PFSK-1 (cell line): ENCODE results near the gene PPP6C.

Experiments used
- TAF1 ChIP-seq: IDR thresholded peaks from 2 replicates; pipeline ENCODE4 v1.6.1; 2012; ENCODE audit warnings: low read length, control low read depth, borderline replicate concordance; ENCODE audit not compliant: insufficient read depth
- TF ChIP-seq, protein P1 (sequence below), 2 experiments: IDR thresholded peaks; 2 replicates each; pipeline versions ENCODE4 v1.6.1 to v1.8.0; 2011 to 2012; ENCODE audit warnings: low read depth in 2 of 2, low read length in 2 of 2, control low read depth in 1 of 2, inconsistent platforms in 1 of 2, mild to moderate bottlenecking in 1 of 2, moderate library complexity in 1 of 2; ENCODE audit not compliant: insufficient read depth in 1 of 2

GRCh38 chr9:125099816-125100215 lies 89.8 kb downstream of the PPP6C start:
- TF ChIP-seq, protein P1, sequence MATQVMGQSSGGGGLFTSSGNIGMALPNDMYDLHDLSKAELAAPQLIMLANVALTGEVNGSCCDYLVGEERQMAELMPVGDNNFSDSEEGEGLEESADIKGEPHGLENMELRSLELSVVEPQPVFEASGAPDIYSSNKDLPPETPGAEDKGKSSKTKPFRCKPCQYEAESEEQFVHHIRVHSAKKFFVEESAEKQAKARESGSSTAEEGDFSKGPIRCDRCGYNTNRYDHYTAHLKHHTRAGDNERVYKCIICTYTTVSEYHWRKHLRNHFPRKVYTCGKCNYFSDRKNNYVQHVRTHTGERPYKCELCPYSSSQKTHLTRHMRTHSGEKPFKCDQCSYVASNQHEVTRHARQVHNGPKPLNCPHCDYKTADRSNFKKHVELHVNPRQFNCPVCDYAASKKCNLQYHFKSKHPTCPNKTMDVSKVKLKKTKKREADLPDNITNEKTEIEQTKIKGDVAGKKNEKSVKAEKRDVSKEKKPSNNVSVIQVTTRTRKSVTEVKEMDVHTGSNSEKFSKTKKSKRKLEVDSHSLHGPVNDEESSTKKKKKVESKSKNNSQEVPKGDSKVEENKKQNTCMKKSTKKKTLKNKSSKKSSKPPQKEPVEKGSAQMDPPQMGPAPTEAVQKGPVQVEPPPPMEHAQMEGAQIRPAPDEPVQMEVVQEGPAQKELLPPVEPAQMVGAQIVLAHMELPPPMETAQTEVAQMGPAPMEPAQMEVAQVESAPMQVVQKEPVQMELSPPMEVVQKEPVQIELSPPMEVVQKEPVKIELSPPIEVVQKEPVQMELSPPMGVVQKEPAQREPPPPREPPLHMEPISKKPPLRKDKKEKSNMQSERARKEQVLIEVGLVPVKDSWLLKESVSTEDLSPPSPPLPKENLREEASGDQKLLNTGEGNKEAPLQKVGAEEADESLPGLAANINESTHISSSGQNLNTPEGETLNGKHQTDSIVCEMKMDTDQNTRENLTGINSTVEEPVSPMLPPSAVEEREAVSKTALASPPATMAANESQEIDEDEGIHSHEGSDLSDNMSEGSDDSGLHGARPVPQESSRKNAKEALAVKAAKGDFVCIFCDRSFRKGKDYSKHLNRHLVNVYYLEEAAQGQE (IDR thresholded peaks at IDR 0.05; ENCODE audit: insufficient read depth in 1 of 2, low read depth in 2 of 2, low read length in 2 of 2), result no peak
- no peak for TF ChIP-seq TAF1
